T-helper 17 cell (primary cell): ENCODE measurements around the gene UPP1. TPM values are rescaled to one million over a fixed set of nuclear protein-coding genes. Genes with fewer than 3 reads are reported as not detected.

Source experiments
- ATAC-seq: fragments of 150-1000 bp; cut with Tn5 transposase; 2 replicates; pipeline ENCODE4 v1.10.0; 2021; ENCODE audit warnings: mild to moderate bottlenecking, moderate library complexity
- DNase-seq, 3 donors: peaks; one replicate each; pipeline versions ENCODE4 v3.0.0 to v3.0.0-alpha.2; 2020 to 2021
- H3K9me3 ChIP-seq: one replicate; pipeline ENCODE4 v1.7.0; 2013; ENCODE audit warnings: low read length, mild to moderate bottlenecking; ENCODE audit not compliant: control insufficient read depth, poor library complexity, severe bottlenecking
- H3K27ac Mint-ChIP-seq: one replicate; pipeline ENCODE4 v1.8.0; 2022; ENCODE audit warnings: mild to moderate bottlenecking, moderate library complexity, mixed read lengths
- H3K27me3 Mint-ChIP-seq: one replicate; pipeline ENCODE4 v1.8.0; 2022; ENCODE audit warnings: mixed read lengths
- H3K36me3 Mint-ChIP-seq: one replicate; pipeline ENCODE4 v1.8.0; 2022; ENCODE audit warnings: low read depth, mixed read lengths
- H3K4me1 Mint-ChIP-seq: one replicate; pipeline ENCODE4 v1.8.0; 2022; ENCODE audit warnings: mild to moderate bottlenecking, mixed read lengths
- H3K4me3 Mint-ChIP-seq: one replicate; pipeline ENCODE4 v1.8.0; 2022; ENCODE audit warnings: mild to moderate bottlenecking, moderate library complexity, mixed read lengths
- total RNA-seq, 4 donors: library from RNA in 2 of 4; stranded (reverse) in 2 of 4; gene quantifications; one replicate each; pipeline ENCODE4 v1.2.3 and lab custom pipeline; 2022 to 2026

UPP1 gene
- total RNA-seq (10 to 100 TPM; 72.1 to 84.6 TPM), total RNA-seq (lab: John Stamatoyannopoulos, UW) (72.5 to 242 reads per million in 2 donors)

DNA sequence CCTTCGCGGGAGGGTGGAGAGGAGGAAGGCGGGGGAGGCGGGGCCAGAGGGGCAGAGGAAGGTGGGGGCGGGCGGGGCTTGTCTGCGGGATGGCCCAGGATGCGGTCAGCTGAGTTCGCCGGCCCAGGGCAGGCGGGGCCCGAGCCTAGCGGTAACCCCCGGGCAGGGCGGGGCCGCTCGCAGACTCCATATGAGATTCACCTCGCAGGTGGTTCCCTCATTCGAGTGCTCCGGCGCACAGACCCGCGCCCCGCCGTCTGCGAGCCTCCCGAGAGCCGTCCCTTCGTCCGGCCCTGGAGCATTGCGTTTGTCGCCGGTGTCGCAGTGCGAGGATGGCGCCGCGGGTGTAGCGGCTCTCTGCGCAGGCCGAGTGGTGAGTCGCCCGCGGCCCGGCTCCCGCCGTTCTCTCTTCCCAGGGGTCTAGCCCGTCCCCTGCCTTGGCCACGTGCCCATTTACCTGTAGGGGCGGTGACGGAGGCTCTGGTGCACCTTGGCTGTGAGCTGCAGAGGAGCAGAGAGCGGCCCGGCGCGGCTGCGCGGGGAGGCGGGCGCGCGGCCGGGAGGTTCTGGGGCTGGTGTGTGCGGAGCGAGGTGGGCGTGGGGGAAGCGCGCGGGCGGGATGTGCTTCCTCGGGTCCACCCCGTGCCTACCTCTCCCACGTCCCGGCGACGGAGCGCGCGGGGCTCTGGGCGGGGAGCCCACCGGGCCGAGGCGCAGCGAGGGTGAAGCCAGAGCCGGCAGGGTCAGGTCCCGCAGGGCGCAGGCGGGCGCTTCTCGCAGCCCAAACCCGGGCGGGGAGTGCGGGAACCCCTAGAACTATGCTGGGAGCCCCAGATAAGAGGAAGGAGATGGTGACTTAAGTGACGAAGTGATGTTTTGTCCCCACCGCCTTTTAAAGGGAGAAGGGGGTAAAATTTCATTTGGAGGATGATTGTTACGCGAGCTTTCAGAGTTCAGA lies at the start of gene UPP1:
Gene UPP1 (plus strand): TSS at position 220 of the 958 bp plus-strand sequence. CDS start 5,519 bp downstream, outside the sequence.
- Mint-ChIP-seq H3K27me3 (no peaks in the 10 kb centered on the region), H3K36me3 (peaks cover 2% of the 10 kb centered on the region), H3K27ac (peak within 1 kb of the TSS; percentile 91)

DNA sequence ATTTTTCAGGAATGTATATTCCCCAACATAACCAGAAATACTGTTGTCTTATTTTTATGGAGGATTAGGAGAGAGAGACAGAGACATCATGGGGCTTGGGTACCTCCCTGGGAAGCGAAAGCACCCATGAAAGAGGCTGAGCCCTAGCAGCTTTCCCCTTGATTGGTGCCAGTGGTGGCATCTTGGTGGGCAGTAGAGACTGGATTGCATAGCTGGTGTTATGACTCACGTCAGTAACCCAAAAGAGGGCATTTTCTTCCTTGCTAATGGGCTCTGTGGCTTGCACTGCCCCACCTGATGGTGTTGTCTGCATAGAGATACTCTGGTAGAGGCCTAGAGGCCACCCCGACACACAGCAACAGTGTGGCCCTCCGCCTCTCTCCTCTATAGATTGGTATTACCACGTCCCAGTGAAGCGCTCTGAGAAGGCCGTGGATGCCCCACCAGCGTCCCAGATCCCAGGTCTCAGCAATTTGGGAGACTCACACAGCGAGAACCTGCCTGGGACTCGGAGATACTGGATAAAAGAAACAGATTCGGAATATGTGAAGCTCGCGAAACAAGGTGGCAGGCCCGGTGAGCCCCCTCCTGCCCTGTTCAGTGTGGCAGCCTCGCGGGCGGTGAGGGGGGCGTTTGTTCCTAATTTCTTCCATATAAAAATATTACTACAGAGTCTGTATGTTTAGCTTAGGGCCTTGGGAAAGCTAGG lies 48.0 kb upstream of the UPP1 start:
- DNase-seq (no peak), ATAC-seq (no peak)
- no peaks in the 10 kb centered on the region for H3K9me3 ChIP-seq
- H3K36me3 Mint-ChIP-seq, result no peaks in the 10 kb centered on the region
- peaks cover 19% of the 10 kb centered on the region for H3K27me3 Mint-ChIP-seq
- H3K4me1 Mint-ChIP-seq, result peaks cover 25% of the 10 kb centered on the region
- H3K4me3 Mint-ChIP-seq, result no peak overlapping the region
- H3K27ac Mint-ChIP-seq, result peak overlapping the region; percentile 69

More for the DNA sequence above, at the start of gene UPP1:
- Mint-ChIP-seq H3K4me1 (peaks cover 58% of the 10 kb centered on the region), H3K4me3 (peak within 1 kb of the TSS; percentile 91)
- ATAC-seq, result peak; percentile 86
- DNase-seq, result peak; percentile 79 to 88 (median 88)
- no peaks in the 10 kb centered on the region for H3K9me3 ChIP-seq

DNA sequence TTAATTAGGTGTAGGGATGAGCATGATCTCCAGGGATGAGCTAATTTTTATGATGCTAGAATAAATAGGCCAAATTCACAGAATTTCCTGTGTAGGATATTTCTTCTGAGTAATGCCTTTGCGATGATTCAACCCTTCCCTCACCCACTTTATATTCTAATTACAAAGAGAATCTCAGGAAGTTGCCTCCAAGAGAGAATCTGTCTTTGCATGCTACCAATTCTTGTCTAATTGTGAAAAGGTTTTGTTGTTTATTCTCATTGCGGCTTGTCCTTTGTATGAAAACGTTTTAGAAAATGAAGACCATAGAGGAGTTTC lies 47.5 kb upstream of the UPP1 start:
- ATAC-seq, result no peak
- peaks cover 26% of the 10 kb centered on the region for H3K4me1 Mint-ChIP-seq

DNA sequence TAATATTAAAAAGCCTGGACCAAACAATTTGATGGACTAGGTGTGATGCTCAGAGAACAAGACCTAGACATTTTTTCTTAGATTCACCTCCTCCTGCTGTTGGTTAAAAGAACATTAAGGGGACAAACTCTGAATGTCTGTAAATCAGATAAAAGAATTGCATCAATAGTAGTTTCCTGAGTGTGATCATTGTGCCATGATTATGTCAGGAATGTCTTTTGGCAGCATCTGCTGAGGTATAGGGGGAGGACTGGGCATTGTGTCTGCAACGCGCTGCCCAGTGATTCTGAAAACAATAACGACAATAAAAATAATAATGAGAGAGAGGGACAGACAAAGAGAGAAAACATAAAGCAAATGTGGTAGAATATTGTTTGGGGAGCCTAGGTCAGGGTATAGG lies 46.8 kb upstream of the UPP1 start:
- peaks cover 23% of the 10 kb centered on the region for H3K4me1 Mint-ChIP-seq
- DNase-seq (no peak), ATAC-seq (no peak)
- H3K9me3 ChIP-seq, result no peaks in the 10 kb centered on the region
- no peaks in the 10 kb centered on the region for H3K36me3 Mint-ChIP-seq
- H3K4me3 Mint-ChIP-seq, result no peak overlapping the region
- H3K27ac Mint-ChIP-seq, result peak overlapping the region; percentile 69
- H3K27me3 Mint-ChIP-seq, result peaks cover 8% of the 10 kb centered on the region

More for the DNA sequence above, 47.5 kb upstream of the UPP1 start:
- Mint-ChIP-seq H3K27ac (peak overlapping the region; percentile 69), H3K4me3 (no peak overlapping the region), H3K36me3 (no peaks in the 10 kb centered on the region), H3K27me3 (peaks cover 14% of the 10 kb centered on the region)
- no peaks in the 10 kb centered on the region for H3K9me3 ChIP-seq
- no peak for DNase-seq

DNA sequence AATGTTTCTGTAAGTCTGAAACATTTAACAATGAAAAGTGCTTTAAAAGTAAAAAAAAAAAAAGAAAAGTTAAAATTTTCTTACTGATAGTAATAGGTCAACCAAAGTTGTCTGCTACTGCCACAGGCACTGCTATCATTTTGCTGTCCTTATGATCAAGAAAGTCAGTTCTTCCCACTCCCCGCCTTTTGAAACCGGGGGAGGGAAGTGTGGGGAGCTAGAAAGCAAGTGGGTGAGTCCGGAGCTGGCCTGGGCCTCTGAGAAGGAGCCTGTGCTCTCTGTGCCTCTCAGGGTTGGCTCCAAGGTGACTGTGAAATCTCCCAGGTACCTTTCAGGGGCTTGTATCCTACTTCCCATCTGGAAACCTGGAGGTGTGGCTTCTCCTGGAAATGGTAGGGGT lies 46.4 kb upstream of the UPP1 start:
- ATAC-seq, result no peak
- no peaks in the 10 kb centered on the region for H3K9me3 ChIP-seq
- DNase-seq, result no peak
- peak overlapping the region; percentile 69 for H3K27ac Mint-ChIP-seq
- peaks cover 23% of the 10 kb centered on the region for H3K4me1 Mint-ChIP-seq
- H3K27me3 Mint-ChIP-seq, result peaks cover 6% of the 10 kb centered on the region
- peak overlapping the region; percentile 25 for H3K4me3 Mint-ChIP-seq
- no peaks in the 10 kb centered on the region for H3K36me3 Mint-ChIP-seq

DNA sequence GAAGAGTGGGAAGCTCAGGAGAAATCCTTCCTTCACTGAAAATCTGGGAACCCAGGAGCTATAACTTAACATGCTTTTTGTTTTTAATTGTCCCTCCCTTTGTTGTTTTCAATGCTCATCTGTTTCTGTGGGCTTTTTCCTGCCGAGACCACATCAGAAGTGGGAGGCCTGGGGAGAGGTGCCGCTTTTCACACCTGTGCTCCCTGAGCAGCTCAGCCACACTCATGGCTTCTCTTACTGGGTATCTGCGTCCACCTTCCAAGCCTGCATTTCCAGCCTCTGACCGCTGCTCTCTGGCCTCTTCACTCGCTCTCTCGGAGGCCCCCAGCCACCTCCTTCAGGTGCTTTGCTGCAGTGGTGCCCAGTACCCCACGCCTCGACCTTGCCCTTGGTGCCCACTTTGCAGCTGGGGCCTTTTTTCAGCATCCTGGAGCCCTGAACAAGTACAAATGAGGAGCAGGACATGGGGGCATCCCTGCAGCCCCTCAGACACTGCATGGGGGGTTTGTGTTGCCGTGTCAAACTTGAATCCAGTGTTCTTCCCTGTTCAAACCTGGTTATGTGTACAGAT lies 43.8 kb upstream of the UPP1 start:
- Mint-ChIP-seq H3K36me3 (peaks cover 2% of the 10 kb centered on the region), H3K4me3 (no peak overlapping the region), H3K27ac (peak overlapping the region; percentile 21), H3K27me3 (no peaks in the 10 kb centered on the region), H3K4me1 (peaks cover 20% of the 10 kb centered on the region)
- H3K9me3 ChIP-seq, result no peaks in the 10 kb centered on the region
- DNase-seq (no peak), ATAC-seq (no peak)

DNA sequence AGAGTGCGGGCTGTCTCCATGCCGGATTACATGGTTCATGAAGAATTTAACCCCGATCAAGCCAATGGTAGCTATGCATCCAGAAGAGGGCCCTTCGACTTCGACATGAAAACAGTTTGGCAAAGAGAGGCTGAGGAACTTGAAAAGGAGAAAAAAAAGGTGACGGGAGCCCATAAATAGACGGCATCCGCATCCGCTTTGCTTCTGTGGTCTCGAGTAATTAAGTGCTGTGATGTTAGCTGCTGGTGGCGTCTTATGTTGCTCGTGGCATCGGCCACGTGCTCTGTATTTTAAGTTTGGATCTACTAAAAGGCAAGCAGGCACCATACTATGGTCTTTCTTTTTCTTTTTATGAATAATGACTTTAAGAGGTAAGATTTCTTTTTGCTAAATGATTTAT lies 42.6 kb upstream of the UPP1 start:
- Mint-ChIP-seq H3K4me1 (peaks cover 20% of the 10 kb centered on the region), H3K36me3 (peaks cover 2% of the 10 kb centered on the region), H3K27ac (no peak overlapping the region), H3K4me3 (peak overlapping the region; percentile 45), H3K27me3 (no peaks in the 10 kb centered on the region)
- H3K9me3 ChIP-seq, result no peaks in the 10 kb centered on the region
- DNase-seq (no peak), ATAC-seq (peak; percentile 64)

DNA sequence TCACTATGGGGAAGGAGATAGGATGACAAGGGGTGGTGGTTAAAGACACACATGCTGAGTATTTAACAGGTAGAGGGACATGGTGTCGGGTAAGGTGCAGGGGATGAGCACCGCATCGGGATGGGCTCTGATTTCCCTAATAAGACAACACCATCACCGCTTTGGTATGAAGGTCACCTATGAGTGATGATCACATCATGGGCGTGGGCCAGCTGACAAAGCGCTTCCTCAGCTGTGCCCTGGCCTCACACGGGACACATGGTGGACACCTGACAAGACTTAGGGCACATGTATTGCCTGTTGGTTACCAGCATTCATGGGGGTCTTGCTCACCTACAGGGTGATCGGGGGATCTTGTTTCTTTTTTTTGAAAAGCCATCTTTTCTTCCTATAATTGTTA lies 41.0 kb upstream of the UPP1 start:
- no peak for ATAC-seq
- peaks cover 16% of the 10 kb centered on the region for H3K4me1 Mint-ChIP-seq
- H3K27me3 Mint-ChIP-seq, result no peaks in the 10 kb centered on the region
- H3K36me3 Mint-ChIP-seq, result peaks cover 2% of the 10 kb centered on the region
- no peak overlapping the region for H3K27ac Mint-ChIP-seq
- H3K9me3 ChIP-seq, result no peaks in the 10 kb centered on the region
- no peak overlapping the region for H3K4me3 Mint-ChIP-seq
- DNase-seq, result no peak

DNA sequence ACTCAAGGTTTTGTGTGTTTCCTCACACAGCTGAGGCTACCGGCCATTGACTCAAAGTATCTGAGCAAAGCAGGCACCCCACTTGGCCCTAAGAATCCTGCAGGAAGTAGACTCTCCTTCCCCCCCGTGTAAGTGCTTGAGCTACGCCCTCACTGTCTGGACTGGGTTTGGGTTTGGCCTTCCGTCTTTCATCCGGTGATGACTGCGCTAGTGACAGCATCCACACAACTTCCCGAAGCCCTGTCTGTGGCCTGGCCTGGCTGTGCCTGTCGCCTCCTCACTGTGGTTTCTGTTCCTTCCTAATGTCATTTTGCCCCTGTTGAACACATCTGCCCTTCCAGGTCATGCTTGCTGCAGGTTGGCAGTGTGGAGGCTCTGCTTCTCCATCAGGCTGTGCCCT lies 39.2 kb upstream of the UPP1 start:
- Mint-ChIP-seq H3K27ac (no peak overlapping the region), H3K36me3 (peaks cover 2% of the 10 kb centered on the region), H3K27me3 (no peaks in the 10 kb centered on the region), H3K4me3 (no peak overlapping the region), H3K4me1 (peaks cover 16% of the 10 kb centered on the region)
- DNase-seq (no peak), ATAC-seq (no peak)
- H3K9me3 ChIP-seq, result no peaks in the 10 kb centered on the region

DNA sequence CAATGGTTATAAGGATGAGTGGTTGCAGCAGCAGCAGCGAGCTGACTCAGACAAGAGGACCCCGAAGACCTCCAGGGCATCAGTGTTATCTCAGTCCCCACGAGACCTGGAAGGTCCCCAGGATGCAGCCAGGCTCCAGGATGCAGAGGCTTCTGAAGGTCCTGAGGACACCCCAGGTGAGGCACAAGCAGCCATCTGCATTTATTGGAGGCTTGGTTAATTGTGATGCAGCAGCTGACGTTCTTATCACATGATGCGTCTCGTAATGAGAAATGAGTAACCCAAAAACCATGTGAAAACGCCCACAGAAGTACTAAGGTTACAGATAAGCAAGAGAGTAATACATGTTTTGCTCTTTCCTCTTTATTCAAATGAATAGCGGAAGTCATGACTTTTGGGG lies 36.3 kb upstream of the UPP1 start:
- no peak for DNase-seq
- Mint-ChIP-seq H3K4me3 (no peak overlapping the region), H3K4me1 (peaks cover 6% of the 10 kb centered on the region), H3K36me3 (peaks cover 2% of the 10 kb centered on the region), H3K27me3 (no peaks in the 10 kb centered on the region), H3K27ac (peak overlapping the region; percentile 72)
- ATAC-seq, result peak; percentile 33
- H3K9me3 ChIP-seq, result no peaks in the 10 kb centered on the region

DNA sequence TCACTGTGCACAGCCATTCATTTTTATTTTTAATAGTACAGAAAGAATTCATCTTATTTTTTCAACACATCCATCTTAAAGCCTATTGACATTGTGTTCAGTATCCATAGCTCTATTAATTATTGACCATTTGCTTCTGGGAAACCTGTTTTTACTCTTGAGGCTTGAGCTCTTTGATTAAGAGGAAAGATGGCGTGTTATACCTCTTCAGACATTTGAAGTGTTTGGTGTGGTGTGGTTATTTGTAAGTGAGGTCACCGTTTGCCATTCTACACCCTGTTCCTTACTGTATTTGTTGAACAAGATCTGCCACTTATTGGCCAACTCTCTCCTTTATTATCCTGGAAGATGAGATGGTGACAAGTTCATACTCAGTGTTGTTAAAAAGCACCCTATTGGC lies 35.3 kb upstream of the UPP1 start:
- H3K4me1 Mint-ChIP-seq, result peaks cover 6% of the 10 kb centered on the region
- no peak for ATAC-seq
- H3K9me3 ChIP-seq, result no peaks in the 10 kb centered on the region
- no peak overlapping the region for H3K27ac Mint-ChIP-seq
- no peak overlapping the region for H3K4me3 Mint-ChIP-seq
- H3K36me3 Mint-ChIP-seq, result peaks cover 2% of the 10 kb centered on the region
- DNase-seq, result no peak
- no peaks in the 10 kb centered on the region for H3K27me3 Mint-ChIP-seq

DNA sequence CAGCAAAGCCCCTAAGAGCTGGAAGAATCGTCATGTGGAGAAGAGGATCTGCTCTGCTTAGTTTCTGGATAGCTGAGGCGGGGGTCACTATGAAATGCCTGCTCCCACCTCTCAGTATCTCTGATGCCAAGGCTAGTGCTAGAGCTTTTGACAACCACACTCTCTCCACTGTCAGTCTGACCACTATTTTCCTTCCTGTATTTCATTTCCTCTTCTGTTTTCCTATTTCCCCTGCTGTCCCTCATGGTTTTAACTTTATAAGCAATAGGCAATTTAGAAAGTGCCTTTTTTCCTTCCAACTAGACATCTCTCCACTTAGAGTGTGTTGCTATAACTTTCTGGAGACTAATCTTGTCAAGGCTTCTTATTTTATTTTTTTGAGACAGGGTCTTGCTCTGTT lies 30.1 kb upstream of the UPP1 start:
- no peaks in the 10 kb centered on the region for H3K9me3 ChIP-seq
- peaks cover 2% of the 10 kb centered on the region for H3K4me1 Mint-ChIP-seq
- no peak for DNase-seq
- ATAC-seq, result no peak
- H3K4me3 Mint-ChIP-seq, result no peak overlapping the region
- peaks cover 8% of the 10 kb centered on the region for H3K27me3 Mint-ChIP-seq
- no peaks in the 10 kb centered on the region for H3K36me3 Mint-ChIP-seq
- no peak overlapping the region for H3K27ac Mint-ChIP-seq

DNA sequence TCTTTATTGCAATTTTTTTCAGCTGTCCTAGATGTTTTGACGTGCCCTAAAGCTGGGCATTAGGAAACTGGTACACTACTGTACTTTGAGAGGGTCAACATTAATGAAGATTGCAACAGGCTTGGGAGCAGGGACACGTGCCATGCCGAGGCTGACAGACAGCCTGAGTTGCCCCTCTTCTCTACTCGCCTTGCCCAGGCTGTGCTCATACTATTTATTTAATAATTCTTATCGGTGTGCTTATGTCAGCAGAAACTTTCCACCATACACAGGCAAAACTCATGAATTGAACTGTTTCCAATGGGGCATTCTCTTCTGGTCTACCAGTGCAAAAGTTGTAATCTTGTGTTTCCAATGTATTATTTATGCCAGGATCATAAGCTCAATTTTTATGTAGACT lies 29.4 kb upstream of the UPP1 start:
- Mint-ChIP-seq H3K4me3 (no peak overlapping the region), H3K36me3 (no peaks in the 10 kb centered on the region), H3K4me1 (peaks cover 2% of the 10 kb centered on the region), H3K27me3 (peaks cover 8% of the 10 kb centered on the region), H3K27ac (no peak overlapping the region)
- no peaks in the 10 kb centered on the region for H3K9me3 ChIP-seq
- DNase-seq, result no peak
- ATAC-seq, result no peak
